Measurements from ENCODE around the gene UROS.

UROS gene

DNA sequence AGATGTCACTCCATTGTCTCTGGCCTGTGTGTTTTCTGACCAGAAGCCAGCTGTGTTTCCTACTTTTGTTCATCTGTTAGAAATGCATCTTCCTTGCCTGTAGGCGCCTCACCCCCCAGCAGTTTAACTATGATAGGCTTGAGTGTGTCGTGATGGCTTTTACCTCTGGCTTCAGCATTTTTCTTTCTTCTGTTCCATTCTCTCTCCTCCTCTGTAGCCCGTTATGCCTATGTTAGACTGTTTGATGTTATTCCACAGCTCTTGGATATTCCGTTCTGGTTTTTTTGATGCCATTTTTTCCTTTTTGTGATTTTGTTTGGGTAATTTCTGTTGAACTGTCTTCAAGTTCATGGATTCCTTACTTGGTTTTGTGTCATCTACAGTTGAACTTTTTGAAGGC, 65.3 kb downstream of the UROS start:
- no peak for DNase-seq

DNA sequence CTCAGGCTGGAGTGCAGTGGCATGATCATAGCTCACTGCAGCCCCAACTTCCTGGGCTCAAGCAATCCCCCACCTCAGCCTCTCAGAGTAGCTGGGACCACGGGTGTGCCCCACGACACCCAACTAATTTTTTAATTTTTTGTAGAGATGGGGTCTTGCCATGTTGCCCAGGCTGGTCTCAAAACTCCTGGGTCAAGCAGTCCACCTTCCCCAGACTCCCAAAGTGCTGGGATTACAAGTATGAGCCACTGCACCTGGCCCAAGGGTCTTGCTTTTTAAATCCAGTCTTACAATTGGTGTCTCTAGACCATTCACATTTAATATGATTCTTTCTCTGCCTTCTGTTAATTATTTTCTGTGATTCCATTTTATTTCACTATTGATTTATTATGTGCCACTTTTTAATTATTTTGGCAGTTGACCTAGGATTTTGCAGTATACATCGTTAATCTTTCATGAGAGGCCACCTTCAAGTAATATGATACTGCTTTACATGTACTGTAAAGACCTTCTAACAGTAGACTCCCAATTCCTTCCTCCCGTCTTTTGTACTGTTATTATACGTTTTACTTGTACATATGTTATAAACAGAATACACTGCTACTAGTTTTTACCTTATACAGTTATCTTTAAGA, 66.1 kb downstream of the UROS start:
- no peak for DNase-seq

DNA sequence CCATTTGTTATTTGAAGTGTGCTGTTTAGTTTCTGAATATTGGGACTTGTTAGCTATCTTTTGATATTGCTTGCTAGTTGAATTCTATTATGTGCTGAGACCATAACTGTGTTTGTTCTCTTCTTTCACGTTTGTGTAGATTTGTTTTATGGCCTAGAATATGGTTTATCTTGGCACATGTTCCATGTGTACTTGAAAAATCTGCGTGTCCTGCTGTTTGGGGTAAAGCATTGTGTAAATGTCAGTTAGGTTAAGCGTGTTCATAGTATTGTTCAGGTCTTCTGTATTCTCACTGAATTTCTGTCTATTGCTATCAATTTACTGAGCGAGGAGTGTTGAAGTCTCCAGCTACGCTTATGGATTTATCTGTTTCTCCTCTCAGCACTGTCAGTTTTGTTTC, 66.9 kb downstream of the UROS start:
- DNase-seq = no peak

DNA sequence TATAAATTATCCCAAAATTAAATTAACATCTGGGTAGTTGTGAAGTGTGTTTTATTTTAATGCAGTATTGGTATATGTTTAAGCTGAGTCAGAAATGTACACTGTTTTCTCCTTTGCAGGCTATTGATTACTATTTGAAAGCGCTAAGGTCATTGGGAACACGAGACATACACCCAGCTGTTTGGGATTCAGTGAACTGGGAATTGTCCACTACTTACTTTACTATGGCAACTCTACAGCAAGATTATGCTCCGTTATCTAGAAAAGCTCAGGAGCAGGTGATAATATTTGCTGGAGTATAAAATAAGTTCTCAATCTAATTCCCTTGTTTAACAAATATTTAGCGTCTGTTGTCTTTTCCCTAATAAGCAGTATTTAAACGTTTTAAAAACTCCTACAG, 75.6 kb downstream of the UROS start:
- no peak for DNase-seq

DNA sequence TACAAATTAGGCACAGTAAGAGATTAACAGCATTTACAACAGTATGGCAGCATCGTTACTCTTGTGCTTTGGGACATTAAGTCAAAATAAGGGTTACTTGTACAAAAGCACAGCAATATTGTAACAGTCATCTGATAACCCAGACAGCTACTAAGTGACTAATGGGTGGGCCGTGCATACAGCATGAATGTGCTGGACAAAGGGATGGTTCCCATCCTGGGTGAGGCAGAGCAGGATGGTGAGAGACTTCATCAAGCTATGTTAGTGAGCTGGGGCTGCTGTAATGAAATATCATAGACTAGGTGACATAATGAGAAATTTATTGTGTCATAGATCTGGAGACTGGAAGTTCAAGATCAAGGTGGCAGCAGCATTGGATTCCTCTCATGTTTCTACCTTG, 78.1 kb downstream of the UROS start:
- no peak for DNase-seq

DNA sequence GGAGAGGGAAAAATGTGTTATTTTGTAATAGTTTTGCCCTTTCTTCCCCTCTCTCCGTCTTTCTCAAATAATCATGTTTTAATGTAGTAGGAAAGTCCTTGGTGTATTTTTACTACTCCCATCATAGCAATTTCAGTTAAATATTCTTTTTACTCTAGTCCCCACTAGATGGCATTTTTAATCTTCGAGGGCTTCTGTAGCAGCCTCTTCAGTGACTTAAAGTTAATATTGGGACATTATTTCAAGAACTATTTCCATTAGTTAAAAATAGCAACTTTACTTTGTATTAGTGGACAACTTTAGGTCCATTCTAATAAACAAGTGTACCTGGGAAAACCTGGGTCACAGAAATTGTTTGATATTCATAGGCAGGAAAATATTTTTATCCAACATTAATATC, 80.6 kb downstream of the UROS start:
- no peak for DNase-seq

DNA sequence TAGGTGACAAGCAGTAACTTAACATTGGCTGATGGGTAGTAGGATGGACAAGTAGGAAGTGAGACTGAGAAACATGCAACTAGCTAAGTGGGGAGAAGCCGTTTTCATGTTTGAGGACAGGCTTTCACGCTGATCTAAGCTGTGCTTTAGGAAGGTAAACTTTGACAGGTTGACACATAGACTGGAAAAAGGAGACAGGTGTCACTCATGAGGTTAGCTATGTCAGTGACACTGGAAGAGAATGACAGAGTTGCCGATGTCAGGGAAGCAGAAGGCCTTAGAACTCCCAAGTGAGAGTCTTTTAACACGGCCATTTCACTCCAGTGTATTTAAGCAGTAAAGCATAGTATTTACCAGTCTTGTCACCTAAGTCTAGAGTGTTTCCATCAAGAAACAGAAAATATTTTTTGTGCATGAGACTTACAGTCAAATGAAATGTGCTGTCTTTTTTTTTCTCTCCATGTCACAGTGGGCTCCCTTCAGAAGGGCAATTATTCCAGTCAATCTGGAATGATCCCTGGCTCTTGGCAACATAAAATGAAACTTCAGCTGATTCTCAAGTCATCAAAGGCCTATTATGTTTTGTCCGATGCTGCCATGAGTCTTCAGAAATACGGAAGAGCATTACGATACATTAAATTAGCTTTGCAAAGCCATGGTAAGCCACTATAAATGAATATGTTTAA, 82.9 kb downstream of the UROS start:
- no peak for DNase-seq

Data from stimulated activated CD4-positive, alpha-beta T cell treated with anti-CD3 and anti-CD28 coated beads, Interleukin-4, amount 100 ng/mL, for 1 hour (primary cell).